Neural cell (in vitro differentiated cells): ENCODE results near the gene PIGL. TPM values are rescaled to one million over a fixed set of nuclear protein-coding genes. Genes with fewer than 3 reads are reported as not detected.

Experiments
- H2AFZ ChIP-seq: fragments of 200-600, 300-800 bp; sonication (generic), shearing (Covaris generic); 2 replicates; pipeline ENCODE4 v1.6.0; 2014; ENCODE audit warnings: low read depth, mild to moderate bottlenecking, antibody characterized with exemption, low read length, moderate library complexity
- H3F3A ChIP-seq: fragments of 200-600 bp; shearing (Covaris generic); 2 replicates; pipeline ENCODE4 v1.6.1; 2016; ENCODE audit warnings: mild to moderate bottlenecking, moderate library complexity, mixed read lengths, antibody characterized with exemption, low read length; ENCODE audit not compliant: insufficient read depth, poor library complexity, severe bottlenecking
- H3K27ac ChIP-seq: fragments of 200-600, 300-800 bp; sonication (generic), shearing (Covaris generic); 2 replicates; pipeline ENCODE4 v1.5.1; 2014; ENCODE audit warnings: mild to moderate bottlenecking, low read length, moderate library complexity
- H3K27me3 ChIP-seq: fragments of 300-800, 200-600 bp; sonication (generic), shearing (Covaris generic); 2 replicates; pipeline ENCODE4 v1.6.0; 2014; ENCODE audit warnings: mild to moderate bottlenecking, low read depth, low read length, moderate library complexity; ENCODE audit not compliant: insufficient read depth
- H3K36me3 ChIP-seq: fragments of 300-800, 200-600 bp; sonication (generic), shearing (Covaris generic); 2 replicates; pipeline ENCODE4 v1.5.1; 2014; ENCODE audit warnings: mild to moderate bottlenecking, antibody characterized with exemption, low read length, moderate library complexity; ENCODE audit not compliant: insufficient read depth
- H3K4me2 ChIP-seq: fragments of 300-800, 200-600 bp; sonication (generic), shearing (Covaris generic); 2 replicates; pipeline ENCODE4 v1.6.0; 2014; ENCODE audit warnings: mild to moderate bottlenecking, low read length
- H3K4me3 ChIP-seq: fragments of 300-800, 200-600 bp; sonication (generic), shearing (Covaris generic); 2 replicates; pipeline ENCODE4 v1.5.1; 2014; ENCODE audit warnings: mild to moderate bottlenecking, low read length, moderate library complexity
- H3K79me2 ChIP-seq: fragments of 200-600 bp; shearing (Covaris generic); replicated peaks from 2 replicates; pipeline ENCODE4 v1.6.0; 2014; ENCODE audit warnings: mild to moderate bottlenecking, low read length, moderate library complexity; ENCODE audit not compliant: insufficient read depth
- H3K9ac ChIP-seq: fragments of 300-800, 200-600 bp; sonication (generic), shearing (Covaris generic); 2 replicates; pipeline ENCODE4 v1.6.1; 2016; ENCODE audit warnings: mild to moderate bottlenecking, low read length, mixed read lengths
- H3K9me2 ChIP-seq: fragments of 200-600 bp; shearing (Covaris generic); 2 replicates; pipeline ENCODE4 v1.6.1; 2016; ENCODE audit warnings: mild to moderate bottlenecking, low read length, mixed read lengths; ENCODE audit not compliant: insufficient read depth
- H3K9me3 ChIP-seq: fragments of 200-600, 300-800 bp; sonication (generic), shearing (Covaris generic); 2 replicates; pipeline ENCODE4 v1.6.1; 2016; ENCODE audit warnings: mild to moderate bottlenecking, mixed run types, low read length, moderate library complexity, mixed read lengths
- H4K20me1 ChIP-seq: fragments of 200-600 bp; shearing (Covaris generic); 2 replicates; pipeline ENCODE4 v1.6.1; 2016; ENCODE audit warnings: mild to moderate bottlenecking, mixed run types; ENCODE audit not compliant: insufficient read depth
- EP300 ChIP-seq: fragments of 450-650 bp; conservative IDR thresholded peaks from 2 replicates; pipeline ENCODE4 v1.6.1; 2014; ENCODE audit warnings: antibody characterized with exemption, mild to moderate bottlenecking, moderate library complexity; ENCODE audit not compliant: poor library complexity, severe bottlenecking
- EZH2 ChIP-seq: fragments of 200-600, 300-800 bp; shearing (Covaris generic), sonication (generic); IDR thresholded peaks from 2 replicates; pipeline ENCODE4 v1.6.1; 2014; ENCODE audit warnings: antibody characterized with exemption, low read length, borderline replicate concordance, mild to moderate bottlenecking; ENCODE audit not compliant: insufficient read depth, poor library complexity, severe bottlenecking
- MXI1 ChIP-seq: fragments of 450-650 bp; conservative IDR thresholded peaks from 2 replicates; pipeline ENCODE4 v1.6.1; 2014; ENCODE audit warnings: antibody characterized with exemption, mild to moderate bottlenecking; ENCODE audit not compliant: poor library complexity, severe bottlenecking
- POLR2AphosphoS5 ChIP-seq: IDR thresholded peaks from 2 replicates; pipeline ENCODE4 v1.6.1; 2012
- RAD21 ChIP-seq: fragments of 450-650 bp; conservative IDR thresholded peaks from 2 replicates; pipeline ENCODE4 v1.6.1; 2014; ENCODE audit warnings: antibody characterized with exemption, mild to moderate bottlenecking, moderate library complexity
- REST ChIP-seq: IDR thresholded peaks from 2 replicates; pipeline ENCODE4 v1.6.1; 2012; ENCODE audit warnings: borderline replicate concordance
- SMC3 ChIP-seq: fragments of 450-650 bp; conservative IDR thresholded peaks from 2 replicates; pipeline ENCODE4 v1.6.1; 2014; ENCODE audit warnings: antibody characterized with exemption, mild to moderate bottlenecking, moderate library complexity; ENCODE audit not compliant: poor library complexity
- TAF1 ChIP-seq: IDR thresholded peaks from 2 replicates; pipeline ENCODE4 v1.6.1; 2012; ENCODE audit warnings: low read depth
- polyA plus RNA-seq: library from polyadenylated mRNA; depleted of rRNA; stranded (reverse); fragments of >200 nt; gene quantifications from 2 replicates; pipeline ENCODE4 v1.2.3, GENCODE V29; 2014
- TF ChIP-seq, protein P1 (sequence below): fragments of 450-650 bp; IDR thresholded peaks from 2 replicates; pipeline ENCODE4 v1.5.1; 2014; ENCODE audit warnings: antibody characterized with exemption, mild to moderate bottlenecking, moderate library complexity; ENCODE audit not compliant: poor library complexity, severe bottlenecking

The PIGL gene
- polyA plus RNA-seq, 1 donor from 2014 or later, result 75.5 TPM

DNA sequence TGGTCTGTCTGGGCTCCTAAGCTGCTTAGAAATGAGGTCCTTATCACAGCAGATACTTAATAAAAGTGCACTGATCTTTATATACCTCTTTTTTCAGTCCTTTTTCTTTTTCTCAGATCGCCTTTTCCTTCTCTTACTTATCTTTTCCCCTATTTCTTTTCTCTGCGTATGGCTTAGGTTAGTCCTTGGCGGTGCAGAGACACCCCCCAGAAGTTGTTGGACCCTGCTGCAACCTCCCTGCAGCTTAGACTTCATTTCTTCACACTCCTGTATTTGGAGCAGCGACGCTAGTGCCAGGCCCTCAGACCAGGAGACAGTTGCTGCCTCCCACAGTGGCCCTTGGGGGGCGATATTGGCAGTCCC, 68.6 kb downstream of the PIGL start:
- Histone ChIP-seq H3K9me3 (no peaks in the 10 kb centered on the region), H3K9ac (no peak overlapping the region), H3K27ac (no peak overlapping the region), H4K20me1 (no peaks in the 10 kb centered on the region), H3F3A (no peaks in the 10 kb centered on the region), H2AFZ (no peak overlapping the region), H3K27me3 (no peaks in the 10 kb centered on the region), H3K36me3 (no peaks in the 10 kb centered on the region), H3K4me2 (no peak overlapping the region), H3K79me2 (no peaks in the 10 kb centered on the region), H3K9me2 (no peaks in the 10 kb centered on the region), H3K4me3 (no peak overlapping the region)
- TF ChIP-seq, protein P1, sequence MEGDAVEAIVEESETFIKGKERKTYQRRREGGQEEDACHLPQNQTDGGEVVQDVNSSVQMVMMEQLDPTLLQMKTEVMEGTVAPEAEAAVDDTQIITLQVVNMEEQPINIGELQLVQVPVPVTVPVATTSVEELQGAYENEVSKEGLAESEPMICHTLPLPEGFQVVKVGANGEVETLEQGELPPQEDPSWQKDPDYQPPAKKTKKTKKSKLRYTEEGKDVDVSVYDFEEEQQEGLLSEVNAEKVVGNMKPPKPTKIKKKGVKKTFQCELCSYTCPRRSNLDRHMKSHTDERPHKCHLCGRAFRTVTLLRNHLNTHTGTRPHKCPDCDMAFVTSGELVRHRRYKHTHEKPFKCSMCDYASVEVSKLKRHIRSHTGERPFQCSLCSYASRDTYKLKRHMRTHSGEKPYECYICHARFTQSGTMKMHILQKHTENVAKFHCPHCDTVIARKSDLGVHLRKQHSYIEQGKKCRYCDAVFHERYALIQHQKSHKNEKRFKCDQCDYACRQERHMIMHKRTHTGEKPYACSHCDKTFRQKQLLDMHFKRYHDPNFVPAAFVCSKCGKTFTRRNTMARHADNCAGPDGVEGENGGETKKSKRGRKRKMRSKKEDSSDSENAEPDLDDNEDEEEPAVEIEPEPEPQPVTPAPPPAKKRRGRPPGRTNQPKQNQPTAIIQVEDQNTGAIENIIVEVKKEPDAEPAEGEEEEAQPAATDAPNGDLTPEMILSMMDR, result no peak
- TF ChIP-seq SMC3 (no peak), TAF1 (no peak)

DNA sequence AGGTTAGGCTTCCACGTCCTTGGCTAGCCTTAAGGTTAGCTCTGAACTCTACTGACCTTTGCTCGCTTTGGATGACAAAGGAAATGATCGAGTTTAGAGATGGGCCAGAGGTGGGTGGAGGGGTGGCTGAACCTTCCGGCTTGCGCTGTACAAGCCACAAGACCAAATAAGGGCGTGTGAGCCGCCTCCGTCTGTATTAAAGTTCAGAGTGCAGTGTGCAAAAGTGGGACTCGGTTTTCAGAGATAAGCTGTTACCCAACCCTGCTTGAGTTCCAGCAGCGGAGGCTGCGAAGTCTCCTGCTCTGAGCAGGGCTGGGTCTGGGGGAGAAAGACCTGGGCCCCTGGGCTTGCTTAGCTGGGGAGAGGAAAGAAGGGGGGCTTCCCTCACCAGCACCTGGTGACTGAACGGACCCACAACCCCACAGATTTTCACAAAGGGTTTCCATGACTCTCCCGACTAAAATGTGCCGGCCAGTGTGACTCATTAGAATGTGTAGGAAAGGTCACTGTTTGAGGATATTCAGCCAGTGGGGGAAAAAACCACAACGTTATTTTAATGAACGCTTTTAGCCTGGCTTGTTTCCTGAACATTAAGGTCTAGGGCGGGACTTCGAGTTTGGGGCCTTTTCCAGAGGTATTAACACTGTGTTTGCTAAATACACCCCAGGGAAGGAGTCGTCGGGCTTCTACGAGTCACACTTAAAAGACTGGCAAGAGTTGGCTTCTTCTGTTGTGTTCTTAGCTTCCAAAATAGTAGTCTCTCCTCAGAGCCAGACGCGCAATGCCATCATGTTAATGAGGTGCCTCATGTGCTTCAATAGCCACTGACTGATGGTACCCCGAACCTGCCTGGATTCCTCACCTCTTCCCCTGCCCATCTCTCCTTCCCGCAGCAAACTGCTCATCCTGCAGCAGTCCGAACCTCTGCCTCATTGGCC, 69.3 kb downstream of the PIGL start:
- H3K27me3 ChIP-seq, result no peaks in the 10 kb centered on the region
- no peaks in the 10 kb centered on the region for H3K79me2 ChIP-seq
- no peaks in the 10 kb centered on the region for H4K20me1 ChIP-seq
- no peaks in the 10 kb centered on the region for H3F3A ChIP-seq
- H3K4me2 ChIP-seq, result no peak overlapping the region
- no peak overlapping the region for H3K9ac ChIP-seq
- no peak for TF ChIP-seq MXI1
- no peak for TF ChIP-seq REST
- TF ChIP-seq EZH2, result no peak
- H3K9me3 ChIP-seq, result no peaks in the 10 kb centered on the region
- H3K4me3 ChIP-seq, result no peak overlapping the region
- no peaks in the 10 kb centered on the region for H3K36me3 ChIP-seq
- no peak overlapping the region for H2AFZ ChIP-seq
- H3K9me2 ChIP-seq, result no peaks in the 10 kb centered on the region
- no peak overlapping the region for H3K27ac ChIP-seq

GRCh38 chr17:16286947-16287562, 70.0 kb downstream of the PIGL start:
- H3K4me2 ChIP-seq, result no peak overlapping the region
- no peaks in the 10 kb centered on the region for H4K20me1 ChIP-seq
- TF ChIP-seq SMC3 (no peak), POLR2AphosphoS5 (no peak), EP300 (no peak), MXI1 (no peak), RAD21 (no peak), TAF1 (no peak), EZH2 (no peak)
- TF ChIP-seq, protein P1, result no peak

More at GRCh38 chr17:16286947-16287562, 70.0 kb downstream of the PIGL start:
- H3K9me2 ChIP-seq, result no peaks in the 10 kb centered on the region
- no peaks in the 10 kb centered on the region for H3K79me2 ChIP-seq
- H3K36me3 ChIP-seq, result no peaks in the 10 kb centered on the region
- no peak overlapping the region for H2AFZ ChIP-seq
- no peaks in the 10 kb centered on the region for H3K27me3 ChIP-seq
- H3K27ac ChIP-seq, result no peak overlapping the region
- H3F3A ChIP-seq, result no peaks in the 10 kb centered on the region
- H3K9ac ChIP-seq, result no peak overlapping the region
- H3K9me3 ChIP-seq, result no peaks in the 10 kb centered on the region
- H3K4me3 ChIP-seq, result no peak overlapping the region
